HS-27A (cell line): Measurements from ENCODE around the gene TLE6.
"Not testable (repeated sequence)": the region's sequence is repeated elsewhere in the genome, so short reads cannot be mapped to it uniquely, and the experiment has no call there.

ENCODE experiments used
- DNase-seq: peaks from one replicate; pipeline ENCODE4 v3.0.0-alpha.2; 2012; ENCODE audit warnings: low read depth, missing footprints

TLE6 gene

GRCh38 chr19:2974342-2975041 is 2.9 kb upstream of the TLE6 start:
- no peak for DNase-seq

GRCh38 chr19:2976609-2977000 is 759 bp upstream of the TLE6 start:
- no peak for DNase-seq

- no peak for DNase-seq
Measured at GRCh38 chr19:2977746-2978138, 378 bp downstream of the TLE6 start.

GRCh38 chr19:2978166-2978767 is 903 bp downstream of the TLE6 start:
- no peak for DNase-seq

GRCh38 chr19:2978772-2979171 is 1.4 kb downstream of the TLE6 start:
- no peak for DNase-seq

- DNase-seq = no peak
Measured at GRCh38 chr19:2981898-2982297, 4.5 kb downstream of the TLE6 start.

GRCh38 chr19:2982561-2982960 is 5.2 kb downstream of the TLE6 start:
- no peak for DNase-seq

GRCh38 chr19:2982983-2983350 is 5.6 kb downstream of the TLE6 start:
- DNase-seq = peak; percentile 4

- no peak for DNase-seq
Measured at GRCh38 chr19:2983351-2984214, 6.2 kb downstream of the TLE6 start.

GRCh38 chr19:2984215-2984528 is 6.8 kb downstream of the TLE6 start:
- DNase-seq = no peak

GRCh38 chr19:2986951-2987524 is 9.7 kb downstream of the TLE6 start:
- DNase-seq = no peak

GRCh38 chr19:2987797-2988196 is 10.4 kb downstream of the TLE6 start:
- DNase-seq = no peak

- DNase-seq = no peak
Measured at GRCh38 chr19:2988568-2988967, 11.2 kb downstream of the TLE6 start.

GRCh38 chr19:2989236-2989946 is 12.0 kb downstream of the TLE6 start:
- DNase-seq = no peak

GRCh38 chr19:2992333-2992732 is 15.0 kb downstream of the TLE6 start:
- not testable (repeated sequence) for DNase-seq

GRCh38 chr19:2992958-2993357 is 15.6 kb downstream of the TLE6 start:
- no peak for DNase-seq

- DNase-seq = no peak
Measured at GRCh38 chr19:2993579-2993978, 16.2 kb downstream of the TLE6 start.

- no peak for DNase-seq
Measured at GRCh38 chr19:2994588-2995131, 17.3 kb downstream of the TLE6 start.

- no peak for DNase-seq
Measured at GRCh38 chr19:2997720-2998119, 20.4 kb downstream of the TLE6 start.

GRCh38 chr19:2998642-2999041 is 21.3 kb downstream of the TLE6 start:
- DNase-seq = no peak

- no peak for DNase-seq
Measured at GRCh38 chr19:3001235-3001800, 24.0 kb downstream of the TLE6 start.

GRCh38 chr19:3003046-3003445 is 25.7 kb downstream of the TLE6 start:
- no peak for DNase-seq
